Stimulated activated CD8-positive, alpha-beta memory T cell treated with anti-CD3 and anti-CD28 coated beads, Interleukin-2, amount 100 ng/mL, for 48 hours (primary cell): ENCODE results near the gene OLIG2.

Experiments
- DNase-seq, 2 donors: peaks; one replicate each; pipeline ENCODE4 v3.0.0-alpha.2; 2020; ENCODE audit warnings: low read depth in 2 of 2

The OLIG2 gene

DNA sequence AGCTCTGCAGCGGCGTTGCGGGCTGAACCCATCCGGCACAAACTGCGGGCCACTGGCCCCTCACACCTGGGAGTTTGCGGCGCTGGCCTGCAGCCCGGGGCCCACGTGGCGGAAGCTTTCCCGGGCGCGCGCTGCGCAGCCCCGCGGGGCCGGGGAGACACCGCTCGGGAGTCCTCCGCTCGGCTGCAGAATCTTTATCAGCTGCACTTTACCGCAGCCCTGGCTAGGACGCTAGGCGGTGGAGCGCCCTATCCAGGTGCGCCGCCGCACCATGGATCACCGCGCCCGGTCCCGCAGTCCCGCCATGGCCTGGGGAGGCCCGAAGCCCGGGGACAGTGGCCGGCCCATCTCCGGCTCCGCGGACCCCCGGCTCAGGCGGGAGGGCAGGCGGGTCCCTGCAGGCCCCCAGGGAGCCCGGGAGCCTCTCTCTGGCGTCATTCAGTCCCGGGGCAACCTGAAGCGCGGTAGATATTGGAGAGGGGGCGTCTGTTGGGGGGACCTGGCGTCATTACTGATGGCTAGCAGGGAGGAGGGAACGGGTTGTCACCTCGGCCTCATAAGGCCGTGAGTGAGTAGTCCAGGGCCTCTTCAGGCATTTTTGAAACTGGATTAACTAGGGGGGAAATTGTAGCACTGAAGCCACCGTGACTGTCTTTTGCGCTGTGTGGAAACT, 5.7 kb upstream of the OLIG2 start:
- no peak for DNase-seq

DNA sequence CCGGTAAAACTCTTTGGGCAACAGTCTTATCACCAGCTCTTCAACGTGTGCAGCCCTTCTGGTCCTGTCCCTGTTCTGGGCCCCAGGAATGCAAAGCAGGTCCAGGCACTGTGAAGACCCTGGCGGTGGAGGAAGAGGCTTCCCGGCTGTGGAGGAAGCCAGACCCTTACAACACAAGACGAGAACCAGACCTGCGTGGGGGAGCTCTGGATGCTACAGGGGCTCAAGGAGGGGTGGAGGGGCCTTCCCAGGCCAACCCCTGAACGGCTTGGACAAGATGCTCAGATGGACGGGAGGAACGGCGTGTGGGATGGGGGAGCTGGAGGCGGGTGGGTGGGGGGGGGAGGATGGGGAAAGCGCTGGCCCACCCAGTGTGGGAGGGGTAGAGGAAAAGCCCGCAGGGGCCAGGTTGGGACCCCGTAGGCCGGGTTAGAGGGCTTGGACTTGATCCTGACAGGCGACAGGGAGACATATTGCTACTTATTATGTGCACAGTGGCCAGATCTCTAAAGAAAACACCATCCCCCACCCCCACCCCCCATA, 5.1 kb upstream of the OLIG2 start:
- no peak for DNase-seq

DNA sequence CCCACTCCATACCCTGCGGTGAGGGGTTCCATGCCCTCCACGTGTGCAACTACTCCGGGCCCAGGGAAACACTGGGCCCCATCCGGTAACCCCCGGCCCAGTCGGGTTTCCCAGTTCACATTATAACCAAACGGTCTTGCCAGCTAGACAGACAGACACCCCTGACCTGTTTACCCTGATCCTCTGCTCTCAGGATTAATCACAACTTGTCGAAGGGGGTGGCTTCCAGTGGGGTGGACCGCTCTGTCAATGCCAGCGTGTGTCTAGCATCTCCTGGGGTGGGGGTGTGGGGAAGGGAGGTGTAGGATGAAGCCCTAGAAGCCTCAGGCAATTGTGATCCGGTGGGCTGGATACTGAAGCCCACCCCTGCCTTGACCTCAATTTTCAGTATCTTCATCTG, 4.6 kb upstream of the OLIG2 start:
- DNase-seq = no peak

DNA sequence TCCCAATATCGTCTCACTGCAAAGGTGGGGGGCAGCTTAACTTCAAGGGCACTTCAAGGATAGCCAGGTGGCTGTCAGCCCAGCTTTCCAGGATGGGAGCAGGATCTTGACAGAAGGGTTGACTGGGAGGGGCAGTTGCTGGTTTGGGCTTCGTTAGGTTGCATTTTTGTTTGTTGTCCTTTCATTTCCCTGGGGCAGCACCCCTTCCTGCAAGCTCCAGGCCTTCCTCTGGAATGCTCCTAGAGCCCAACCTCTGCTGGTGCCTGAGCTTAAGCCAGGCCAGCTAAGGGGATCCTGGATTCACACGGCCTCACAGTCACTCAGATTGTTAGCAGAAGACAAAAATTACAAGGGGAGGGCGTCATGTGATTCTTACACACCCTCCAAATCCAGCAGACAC, 4.1 kb upstream of the OLIG2 start:
- no peak for DNase-seq

DNA sequence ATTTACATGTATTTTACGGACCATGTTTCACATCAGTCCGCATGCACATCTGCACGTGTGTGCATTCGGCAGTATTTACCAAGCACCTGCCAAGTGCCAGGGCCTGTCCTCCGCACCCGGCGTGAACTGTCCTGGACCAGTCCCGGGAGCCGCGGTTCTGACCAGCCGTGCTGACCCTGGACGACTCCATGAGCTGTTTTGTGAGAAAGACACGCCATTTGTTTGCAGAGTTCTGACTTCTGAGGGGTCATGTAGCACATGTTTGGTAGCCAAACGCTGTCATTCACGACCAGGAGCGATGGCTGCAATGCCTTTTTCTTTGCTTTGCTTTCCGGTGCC, 3.3 kb upstream of the OLIG2 start:
- DNase-seq = no peak

DNA sequence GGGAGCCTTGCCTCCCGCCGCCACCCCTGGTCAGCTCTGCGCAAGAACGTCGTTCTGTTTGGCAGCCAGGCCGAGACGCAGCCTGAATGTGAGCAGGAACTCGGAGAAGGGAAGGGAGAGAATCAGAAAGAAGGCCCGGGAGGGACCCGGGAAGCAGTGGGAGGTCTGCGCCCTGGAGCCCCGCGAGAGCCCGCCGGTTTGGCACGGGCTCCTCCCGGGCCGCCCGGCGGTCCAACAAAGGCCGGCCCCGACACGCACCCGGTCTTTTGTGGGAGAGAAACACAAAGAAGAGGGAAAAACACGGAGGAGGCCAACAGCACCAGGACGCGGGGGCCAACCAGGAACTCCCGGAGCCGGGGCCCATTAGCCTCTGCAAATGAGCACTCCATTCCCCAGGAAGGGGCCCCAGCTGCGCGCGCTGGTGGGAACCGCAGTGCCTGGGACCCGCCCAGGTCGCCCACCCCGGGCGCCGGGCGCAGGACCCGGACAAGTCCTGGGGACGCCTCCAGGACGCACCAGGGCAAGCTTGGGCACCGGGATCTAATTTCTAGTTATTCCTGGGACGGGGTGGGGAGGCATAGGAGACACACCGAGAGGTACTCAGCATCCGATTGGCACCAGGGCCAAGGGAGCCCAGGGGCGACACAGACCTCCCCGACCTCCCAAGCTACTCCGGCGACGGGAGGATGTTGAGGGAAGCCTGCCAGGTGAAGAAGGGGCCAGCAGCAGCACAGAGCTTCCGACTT, 2.7 kb upstream of the OLIG2 start:
- no peak for DNase-seq

DNA sequence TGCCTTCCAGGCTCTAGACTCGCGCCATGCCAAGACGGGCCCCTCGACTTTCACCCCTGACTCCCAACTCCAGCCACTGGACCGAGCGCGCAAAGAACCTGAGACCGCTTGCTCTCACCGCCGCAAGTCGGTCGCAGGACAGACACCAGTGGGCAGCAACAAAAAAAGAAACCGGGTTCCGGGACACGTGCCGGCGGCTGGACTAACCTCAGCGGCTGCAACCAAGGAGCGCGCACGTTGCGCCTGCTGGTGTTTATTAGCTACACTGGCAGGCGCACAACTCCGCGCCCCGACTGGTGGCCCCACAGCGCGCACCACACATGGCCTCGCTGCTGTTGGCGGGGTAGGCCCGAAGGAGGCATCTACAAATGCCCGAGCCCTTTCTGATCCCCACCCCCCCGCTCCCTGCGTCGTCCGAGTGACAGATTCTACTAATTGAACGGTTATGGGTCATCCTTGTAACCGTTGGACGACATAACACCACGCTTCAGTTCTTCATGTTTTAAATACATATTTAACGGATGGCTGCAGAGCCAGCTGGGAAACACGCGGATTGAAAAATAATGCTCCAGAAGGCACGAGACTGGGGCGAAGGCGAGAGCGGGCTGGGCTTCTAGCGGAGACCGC, 2.0 kb upstream of the OLIG2 start:
- DNase-seq = no peak

DNA sequence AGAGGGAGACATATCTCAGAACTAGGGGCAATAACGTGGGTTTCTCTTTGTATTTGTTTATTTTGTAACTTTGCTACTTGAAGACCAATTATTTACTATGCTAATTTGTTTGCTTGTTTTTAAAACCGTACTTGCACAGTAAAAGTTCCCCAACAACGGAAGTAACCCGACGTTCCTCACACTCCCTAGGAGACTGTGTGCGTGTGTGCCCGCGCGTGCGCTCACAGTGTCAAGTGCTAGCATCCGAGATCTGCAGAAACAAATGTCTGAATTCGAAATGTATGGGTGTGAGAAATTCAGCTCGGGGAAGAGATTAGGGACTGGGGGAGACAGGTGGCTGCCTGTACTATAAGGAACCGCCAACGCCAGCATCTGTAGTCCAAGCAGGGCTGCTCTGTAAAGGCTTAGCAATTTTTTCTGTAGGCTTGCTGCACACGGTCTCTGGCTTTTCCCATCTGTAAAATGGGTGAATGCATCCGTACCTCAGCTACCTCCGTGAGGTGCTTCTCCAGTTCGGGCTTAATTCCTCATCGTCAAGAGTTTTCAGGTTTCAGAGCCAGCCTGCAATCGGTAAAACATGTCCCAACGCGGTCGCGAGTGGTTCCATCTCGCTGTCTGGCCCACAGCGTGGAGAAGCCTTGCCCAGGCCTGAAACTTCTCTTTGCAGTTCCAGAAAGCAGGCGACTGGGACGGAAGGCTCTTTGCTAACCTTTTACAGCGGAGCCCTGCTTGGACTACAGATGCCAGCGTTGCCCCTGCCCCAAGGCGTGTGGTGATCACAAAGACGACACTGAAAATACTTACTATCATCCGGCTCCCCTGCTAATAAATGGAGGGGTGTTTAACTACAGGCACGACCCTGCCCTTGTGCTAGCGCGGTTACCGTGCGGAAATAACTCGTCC, 1.3 kb upstream of the OLIG2 start:
- DNase-seq = no peak

DNA sequence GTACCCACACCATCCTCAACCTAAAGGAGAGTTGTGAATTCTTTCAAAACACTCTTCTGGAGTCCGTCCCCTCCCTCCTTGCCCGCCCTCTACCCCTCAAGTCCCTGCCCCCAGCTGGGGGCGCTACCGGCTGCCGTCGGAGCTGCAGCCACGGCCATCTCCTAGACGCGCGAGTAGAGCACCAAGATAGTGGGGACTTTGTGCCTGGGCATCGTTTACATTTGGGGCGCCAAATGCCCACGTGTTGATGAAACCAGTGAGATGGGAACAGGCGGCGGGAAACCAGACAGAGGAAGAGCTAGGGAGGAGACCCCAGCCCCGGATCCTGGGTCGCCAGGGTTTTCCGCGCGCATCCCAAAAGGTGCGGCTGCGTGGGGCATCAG, 638 bp upstream of the OLIG2 start:
- DNase-seq = no peak

DNA sequence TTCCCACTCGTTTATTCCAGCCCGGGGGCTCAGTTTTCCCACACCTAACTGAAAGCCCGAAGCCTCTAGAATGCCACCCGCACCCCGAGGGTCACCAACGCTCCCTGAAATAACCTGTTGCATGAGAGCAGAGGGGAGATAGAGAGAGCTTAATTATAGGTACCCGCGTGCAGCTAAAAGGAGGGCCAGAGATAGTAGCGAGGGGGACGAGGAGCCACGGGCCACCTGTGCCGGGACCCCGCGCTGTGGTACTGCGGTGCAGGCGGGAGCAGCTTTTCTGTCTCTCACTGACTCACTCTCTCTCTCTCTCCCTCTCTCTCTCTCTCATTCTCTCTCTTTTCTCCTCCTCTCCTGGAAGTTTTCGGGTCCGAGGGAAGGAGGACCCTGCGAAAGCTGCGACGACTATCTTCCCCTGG, 716 bp downstream of the OLIG2 start:
- no peak for DNase-seq

DNA sequence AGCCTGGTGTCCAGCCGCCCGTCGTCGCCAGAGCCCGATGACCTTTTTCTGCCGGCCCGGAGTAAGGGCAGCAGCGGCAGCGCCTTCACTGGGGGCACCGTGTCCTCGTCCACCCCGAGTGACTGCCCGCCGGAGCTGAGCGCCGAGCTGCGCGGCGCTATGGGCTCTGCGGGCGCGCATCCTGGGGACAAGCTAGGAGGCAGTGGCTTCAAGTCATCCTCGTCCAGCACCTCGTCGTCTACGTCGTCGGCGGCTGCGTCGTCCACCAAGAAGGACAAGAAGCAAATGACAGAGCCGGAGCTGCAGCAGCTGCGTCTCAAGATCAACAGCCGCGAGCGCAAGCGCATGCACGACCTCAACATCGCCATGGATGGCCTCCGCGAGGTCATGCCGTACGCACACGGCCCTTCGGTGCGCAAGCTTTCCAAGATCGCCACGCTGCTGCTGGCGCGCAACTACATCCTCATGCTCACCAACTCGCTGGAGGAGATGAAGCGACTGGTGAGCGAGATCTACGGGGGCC, 1.2 kb downstream of the OLIG2 start:
- DNase-seq = no peak

DNA sequence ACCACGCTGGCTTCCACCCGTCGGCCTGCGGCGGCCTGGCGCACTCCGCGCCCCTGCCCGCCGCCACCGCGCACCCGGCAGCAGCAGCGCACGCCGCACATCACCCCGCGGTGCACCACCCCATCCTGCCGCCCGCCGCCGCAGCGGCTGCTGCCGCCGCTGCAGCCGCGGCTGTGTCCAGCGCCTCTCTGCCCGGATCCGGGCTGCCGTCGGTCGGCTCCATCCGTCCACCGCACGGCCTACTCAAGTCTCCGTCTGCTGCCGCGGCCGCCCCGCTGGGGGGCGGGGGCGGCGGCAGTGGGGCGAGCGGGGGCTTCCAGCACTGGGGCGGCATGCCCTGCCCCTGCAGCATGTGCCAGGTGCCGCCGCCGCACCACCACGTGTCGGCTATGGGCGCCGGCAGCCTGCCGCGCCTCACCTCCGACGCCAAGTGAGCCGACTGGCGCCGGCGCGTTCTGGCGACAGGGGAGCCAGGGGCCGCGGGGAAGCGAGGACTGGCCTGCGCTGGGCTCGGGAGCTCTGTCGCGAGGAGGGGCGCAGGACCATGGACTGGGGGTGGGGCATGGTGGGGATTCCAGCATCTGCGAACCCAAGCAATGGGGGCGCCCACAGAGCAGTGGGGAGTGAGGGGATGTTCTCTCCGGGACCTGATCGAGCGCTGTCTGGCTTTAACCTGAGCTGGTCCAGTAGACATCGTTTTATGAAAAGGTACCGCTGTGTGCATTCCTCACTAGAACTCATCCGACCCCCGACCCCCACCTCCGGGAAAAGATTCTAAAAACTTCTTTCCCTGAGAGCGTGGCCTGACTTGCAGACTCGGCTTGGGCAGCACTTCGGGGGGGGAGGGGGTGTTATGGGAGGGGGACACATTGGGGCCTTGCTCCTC, 1.9 kb downstream of the OLIG2 start:
- DNase-seq = no peak

DNA sequence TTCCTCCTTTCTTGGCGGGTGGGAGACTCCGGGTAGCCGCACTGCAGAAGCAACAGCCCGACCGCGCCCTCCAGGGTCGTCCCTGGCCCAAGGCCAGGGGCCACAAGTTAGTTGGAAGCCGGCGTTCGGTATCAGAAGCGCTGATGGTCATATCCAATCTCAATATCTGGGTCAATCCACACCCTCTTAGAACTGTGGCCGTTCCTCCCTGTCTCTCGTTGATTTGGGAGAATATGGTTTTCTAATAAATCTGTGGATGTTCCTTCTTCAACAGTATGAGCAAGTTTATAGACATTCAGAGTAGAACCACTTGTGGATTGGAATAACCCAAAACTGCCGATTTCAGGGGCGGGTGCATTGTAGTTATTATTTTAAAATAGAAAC, 2.5 kb downstream of the OLIG2 start:
- DNase-seq = no peak

DNA sequence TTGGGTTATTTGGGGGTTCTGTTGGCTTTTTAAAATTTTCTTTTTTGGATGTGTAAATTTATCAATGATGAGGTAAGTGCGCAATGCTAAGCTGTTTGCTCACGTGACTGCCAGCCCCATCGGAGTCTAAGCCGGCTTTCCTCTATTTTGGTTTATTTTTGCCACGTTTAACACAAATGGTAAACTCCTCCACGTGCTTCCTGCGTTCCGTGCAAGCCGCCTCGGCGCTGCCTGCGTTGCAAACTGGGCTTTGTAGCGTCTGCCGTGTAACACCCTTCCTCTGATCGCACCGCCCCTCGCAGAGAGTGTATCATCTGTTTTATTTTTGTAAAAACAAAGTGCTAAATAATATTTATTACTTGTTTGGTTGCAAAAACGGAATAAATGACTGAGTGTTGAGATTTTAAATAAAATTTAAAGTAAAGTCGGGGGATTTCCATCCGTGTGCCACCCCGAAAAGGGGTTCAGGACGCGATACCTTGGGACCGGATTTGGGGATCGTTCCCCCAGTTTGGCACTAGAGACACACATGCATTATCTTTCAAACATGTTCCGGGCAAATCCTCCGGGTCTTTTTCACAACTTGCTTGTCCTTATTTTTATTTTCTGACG, 3.1 kb downstream of the OLIG2 start:
- DNase-seq = no peak

DNA sequence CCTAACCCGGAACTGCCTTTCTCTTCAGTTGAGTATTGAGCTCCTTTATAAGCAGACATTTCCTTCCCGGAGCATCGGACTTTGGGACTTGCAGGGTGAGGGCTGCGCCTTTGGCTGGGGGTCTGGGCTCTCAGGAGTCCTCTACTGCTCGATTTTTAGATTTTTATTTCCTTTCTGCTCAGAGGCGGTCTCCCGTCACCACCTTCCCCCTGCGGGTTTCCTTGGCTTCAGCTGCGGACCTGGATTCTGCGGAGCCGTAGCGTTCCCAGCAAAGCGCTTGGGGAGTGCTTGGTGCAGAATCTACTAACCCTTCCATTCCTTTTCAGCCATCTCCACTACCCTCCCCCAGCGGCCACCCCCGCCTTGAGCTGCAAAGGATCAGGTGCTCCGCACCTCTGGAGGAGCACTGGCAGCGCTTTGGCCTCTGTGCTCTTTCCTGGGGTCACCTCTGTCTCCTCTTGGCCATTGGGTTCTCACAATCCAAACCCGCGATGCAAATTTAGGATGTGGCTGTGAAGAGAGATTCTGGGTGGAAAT, 3.7 kb downstream of the OLIG2 start:
- no peak for DNase-seq

DNA sequence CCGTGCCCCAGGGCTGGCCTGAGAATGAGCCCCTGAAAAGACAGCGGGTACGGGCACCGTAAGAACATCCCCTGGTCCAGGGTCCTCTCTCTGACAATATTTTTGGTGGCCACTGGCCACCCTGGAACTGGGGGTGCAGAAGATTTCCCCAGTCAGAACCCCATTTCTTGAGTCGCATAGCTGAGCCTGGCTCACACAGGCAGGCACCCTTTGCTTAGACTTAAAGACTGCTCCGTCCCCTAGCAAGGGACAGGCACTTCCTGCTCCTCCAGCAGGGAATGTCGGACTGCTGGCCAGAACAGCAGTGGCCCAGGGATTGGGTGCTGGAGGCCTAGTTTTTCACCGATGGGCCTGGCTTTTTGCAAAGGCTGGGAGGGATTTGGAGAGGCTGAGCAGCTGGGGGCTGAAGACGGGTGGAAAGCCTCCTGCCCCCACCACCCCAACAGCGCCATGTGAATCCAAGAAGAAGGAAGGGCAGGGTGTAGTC, 4.3 kb downstream of the OLIG2 start:
- no peak for DNase-seq

DNA sequence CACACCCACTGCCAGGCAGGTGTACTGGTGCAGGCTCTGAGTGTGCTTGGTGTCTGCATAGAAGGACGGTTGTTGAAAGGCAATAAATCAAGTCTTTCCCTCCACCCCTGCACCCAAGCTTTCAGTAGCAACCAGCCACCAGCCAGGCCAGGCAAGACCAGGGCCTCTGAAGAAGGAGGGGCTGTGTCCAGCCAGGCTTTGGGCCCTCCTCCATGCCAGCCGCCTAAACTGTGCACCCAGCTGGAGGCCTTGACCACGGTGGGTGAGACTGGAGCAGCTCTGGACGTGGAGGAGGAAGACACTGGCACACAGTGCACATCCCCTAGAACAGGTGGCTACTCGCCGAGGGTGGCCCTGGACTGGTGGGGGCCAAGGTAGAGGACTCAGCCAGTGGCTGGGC, 4.9 kb downstream of the OLIG2 start:
- DNase-seq = no peak

DNA sequence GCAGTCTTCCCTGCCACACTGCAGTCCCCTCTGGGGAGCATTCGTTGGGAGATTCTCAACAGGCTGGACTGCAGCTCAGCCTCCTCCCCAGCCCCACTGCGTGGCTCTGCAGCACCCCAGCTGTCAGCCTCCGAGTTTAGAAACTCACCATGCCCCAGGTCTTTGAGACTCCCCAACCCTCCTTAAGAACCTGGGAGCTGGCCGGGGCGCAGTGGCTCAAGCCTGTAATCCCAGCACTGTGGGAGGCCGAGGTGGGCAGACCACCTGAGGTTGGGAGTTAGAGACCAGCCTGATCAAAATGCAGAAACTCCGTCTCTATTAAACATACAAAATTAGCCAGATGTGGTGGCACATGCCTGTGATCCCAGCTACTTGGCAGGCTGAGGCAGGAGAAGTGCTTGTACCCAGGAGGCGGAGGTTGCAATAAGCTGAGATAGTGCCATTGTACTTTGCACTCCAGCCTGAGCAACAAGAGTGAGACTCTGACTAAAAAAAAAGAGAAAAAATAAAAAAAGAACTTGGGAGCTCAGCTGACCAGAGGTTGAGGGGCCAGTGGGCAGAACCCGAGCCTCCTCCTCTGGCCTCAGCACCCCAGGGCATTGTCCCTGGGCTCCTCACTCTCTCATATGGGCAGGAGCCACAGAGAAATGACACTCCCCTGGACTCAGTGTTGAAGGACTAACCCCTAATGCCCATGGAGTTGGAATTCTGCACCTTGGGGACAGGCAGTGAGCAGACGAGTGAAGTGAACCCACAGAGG, 5.6 kb downstream of the OLIG2 start:
- DNase-seq = no peak

DNA sequence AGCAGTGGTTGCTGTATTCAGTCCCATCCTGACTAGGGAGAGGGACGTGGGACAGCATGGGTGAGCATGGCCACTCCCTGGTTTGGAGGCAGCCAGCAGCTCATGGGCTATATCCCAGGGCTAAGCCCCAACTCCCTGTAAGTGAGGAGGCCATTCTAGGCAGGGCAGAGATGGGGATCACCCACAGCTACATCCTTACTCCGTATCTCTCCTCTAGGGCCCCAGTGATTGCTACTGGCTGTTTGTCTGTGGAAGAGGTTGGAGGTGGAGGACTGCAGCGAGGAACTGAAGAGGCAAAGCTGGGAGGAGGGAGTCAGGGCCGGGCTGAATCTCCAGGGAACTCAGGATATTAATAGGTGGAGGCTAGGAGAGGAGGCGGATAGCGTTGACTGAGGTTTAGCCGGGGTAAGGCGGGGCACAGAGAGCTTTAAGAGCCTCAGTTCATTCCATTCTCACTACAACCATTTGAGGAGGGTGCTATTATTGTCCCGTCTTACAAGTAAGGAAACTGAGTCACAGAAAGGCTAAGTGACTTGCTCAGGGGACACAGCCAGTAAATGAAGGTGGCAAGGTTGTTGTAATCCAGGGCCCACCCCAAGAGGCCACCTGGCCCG, 6.8 kb downstream of the OLIG2 start:
- no peak for DNase-seq
